AG09309 (cell line): Measurements from ENCODE around the gene SPINT4.
"Not testable (repeated sequence)": the region's sequence is repeated elsewhere in the genome, so short reads cannot be mapped to it uniquely, and the experiment has no call there.

Experiments
- DNase-seq: peaks from one replicate; pipeline ENCODE4 v3.0.0-alpha.2; 2010; ENCODE audit warnings: low read depth
- H3K4me3 ChIP-seq: 2 replicates; pipeline ENCODE4 v1.5.1; 2011; ENCODE audit warnings: mild to moderate bottlenecking, low read depth, low read length, moderate library complexity; ENCODE audit not compliant: control insufficient read depth
- TF ChIP-seq, protein P1 (sequence below): IDR thresholded peaks from 2 replicates; pipeline ENCODE4 v1.5.1; 2011; ENCODE audit warnings: mild to moderate bottlenecking, low read depth, low read length, inconsistent platforms; ENCODE audit not compliant: insufficient read depth, control insufficient read depth; ENCODE audit errors: missing control alignments

SPINT4 gene

DNA sequence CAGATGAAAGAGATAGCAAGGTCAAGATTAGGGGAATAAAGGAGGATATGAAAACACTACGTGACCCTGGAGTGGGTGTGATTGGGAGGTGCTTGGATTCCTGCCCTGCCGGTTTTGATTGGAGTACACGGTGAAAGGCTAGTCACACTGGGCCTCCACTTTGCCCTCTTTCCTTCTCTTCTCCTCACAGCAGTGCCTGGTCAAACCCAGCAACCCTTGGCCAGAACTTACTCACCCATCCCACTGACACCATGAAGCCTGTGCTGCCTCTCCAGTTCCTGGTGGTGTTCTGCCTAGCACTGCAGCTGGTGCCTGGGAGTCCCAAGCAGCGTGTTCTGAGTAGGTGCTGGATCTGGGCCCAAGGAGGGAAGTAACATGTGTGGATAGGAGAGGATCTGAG, 20.3 kb upstream of the SPINT4 start, which contains the start of gene WFDC13:
Gene WFDC13, plus strand, starts transcription at position 166 of the 400 bp plus-strand sequence. Its CDS starts 86 bp downstream, at position 252.
- DNase-seq = no peak

DNA sequence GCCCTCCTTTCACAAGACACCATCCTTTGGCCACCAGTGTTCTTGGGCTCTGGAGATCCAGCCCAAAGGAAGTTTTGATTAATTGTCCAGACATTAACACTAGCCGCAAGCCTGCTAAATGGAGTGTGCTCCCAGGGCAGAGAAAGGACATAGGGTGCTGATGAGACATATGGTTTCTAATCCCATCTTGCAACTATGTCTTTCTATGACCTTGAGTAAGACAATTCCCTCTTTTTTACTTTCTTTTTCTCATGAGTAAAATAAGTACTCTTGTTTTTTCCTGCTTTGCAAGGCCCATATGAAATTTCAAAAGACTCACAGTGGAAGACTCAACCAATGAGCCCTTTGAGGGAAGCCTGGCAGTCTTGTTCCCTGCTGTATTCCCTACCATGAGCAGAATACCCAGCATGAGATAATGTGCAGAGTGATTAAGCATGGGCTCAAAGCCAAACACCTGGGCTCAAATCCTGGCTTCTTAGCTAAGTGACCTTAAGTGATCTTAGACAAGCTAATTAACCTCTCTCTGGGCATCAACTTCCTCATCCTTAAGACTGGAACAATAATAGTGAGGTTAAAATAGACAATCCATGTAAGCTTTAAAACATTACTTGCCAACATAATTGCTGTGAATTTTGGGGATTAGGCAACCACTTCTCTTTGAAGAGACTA, 17.0 kb upstream of the SPINT4 start, which contains the start of gene WFDC10B:
Gene WFDC10B, minus strand, starts transcription at position 51 of the 669 bp plus-strand sequence. CDS start 19,027 bp downstream, outside the sequence.
- no peak for DNase-seq
- TF ChIP-seq, protein P1, sequence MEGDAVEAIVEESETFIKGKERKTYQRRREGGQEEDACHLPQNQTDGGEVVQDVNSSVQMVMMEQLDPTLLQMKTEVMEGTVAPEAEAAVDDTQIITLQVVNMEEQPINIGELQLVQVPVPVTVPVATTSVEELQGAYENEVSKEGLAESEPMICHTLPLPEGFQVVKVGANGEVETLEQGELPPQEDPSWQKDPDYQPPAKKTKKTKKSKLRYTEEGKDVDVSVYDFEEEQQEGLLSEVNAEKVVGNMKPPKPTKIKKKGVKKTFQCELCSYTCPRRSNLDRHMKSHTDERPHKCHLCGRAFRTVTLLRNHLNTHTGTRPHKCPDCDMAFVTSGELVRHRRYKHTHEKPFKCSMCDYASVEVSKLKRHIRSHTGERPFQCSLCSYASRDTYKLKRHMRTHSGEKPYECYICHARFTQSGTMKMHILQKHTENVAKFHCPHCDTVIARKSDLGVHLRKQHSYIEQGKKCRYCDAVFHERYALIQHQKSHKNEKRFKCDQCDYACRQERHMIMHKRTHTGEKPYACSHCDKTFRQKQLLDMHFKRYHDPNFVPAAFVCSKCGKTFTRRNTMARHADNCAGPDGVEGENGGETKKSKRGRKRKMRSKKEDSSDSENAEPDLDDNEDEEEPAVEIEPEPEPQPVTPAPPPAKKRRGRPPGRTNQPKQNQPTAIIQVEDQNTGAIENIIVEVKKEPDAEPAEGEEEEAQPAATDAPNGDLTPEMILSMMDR = no peak
- no peak within 1 kb of the TSS for H3K4me3 ChIP-seq

More for the DNA sequence above, 20.3 kb upstream of the SPINT4 start, which contains the start of gene WFDC13:
- H3K4me3 ChIP-seq = no peak within 1 kb of the TSS
- TF ChIP-seq, protein P1 = no peak

DNA sequence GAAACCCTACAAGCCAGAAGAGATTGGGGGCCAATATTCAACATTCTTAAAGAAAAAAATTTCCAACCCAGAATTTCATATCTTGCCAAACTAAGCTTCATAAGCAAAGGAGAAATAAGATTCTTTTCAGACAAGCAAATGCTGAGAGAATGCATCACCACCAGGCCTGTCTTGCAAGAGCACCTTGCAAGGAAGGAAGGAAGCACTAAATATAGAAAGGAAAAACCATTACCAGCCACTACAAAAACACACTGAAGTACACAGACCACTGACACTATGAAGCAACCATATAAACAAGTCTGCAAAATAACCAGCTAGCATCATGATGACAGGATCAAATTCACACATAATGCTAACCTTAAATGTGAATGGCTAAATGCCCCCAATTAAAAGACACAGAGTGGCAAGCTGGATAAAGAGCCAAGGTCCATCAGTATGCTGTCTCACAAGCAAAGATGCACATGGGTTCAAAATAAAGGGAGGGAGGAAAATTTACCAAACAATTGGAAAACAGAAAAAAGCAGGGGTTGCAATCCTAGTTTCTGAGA, 5.9 kb upstream of the SPINT4 start:
- not testable (repeated sequence) for DNase-seq, H3K4me3 ChIP-seq

DNA sequence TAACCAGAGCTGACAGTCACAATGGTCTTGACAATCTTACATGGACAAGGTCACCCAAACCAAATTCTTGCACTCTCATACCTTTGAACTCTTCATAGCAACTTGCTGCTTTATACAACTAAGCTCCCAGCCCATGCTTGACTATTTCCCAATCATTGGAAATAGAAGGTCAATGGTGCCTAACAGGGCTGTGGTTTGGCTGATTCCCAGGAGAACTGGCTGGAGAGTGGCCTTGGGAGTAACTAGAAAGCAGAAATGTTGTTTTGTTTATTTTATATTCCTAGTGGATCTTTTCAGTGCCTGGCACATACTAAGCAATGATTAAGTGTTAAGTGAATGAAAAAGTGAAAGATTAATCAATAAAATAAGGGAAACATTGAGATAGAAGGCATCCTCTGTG, 3.0 kb downstream of the SPINT4 start:
- TF ChIP-seq, protein P1 = no peak
- DNase-seq = no peak
- H3K4me3 ChIP-seq = no peak overlapping the region

DNA sequence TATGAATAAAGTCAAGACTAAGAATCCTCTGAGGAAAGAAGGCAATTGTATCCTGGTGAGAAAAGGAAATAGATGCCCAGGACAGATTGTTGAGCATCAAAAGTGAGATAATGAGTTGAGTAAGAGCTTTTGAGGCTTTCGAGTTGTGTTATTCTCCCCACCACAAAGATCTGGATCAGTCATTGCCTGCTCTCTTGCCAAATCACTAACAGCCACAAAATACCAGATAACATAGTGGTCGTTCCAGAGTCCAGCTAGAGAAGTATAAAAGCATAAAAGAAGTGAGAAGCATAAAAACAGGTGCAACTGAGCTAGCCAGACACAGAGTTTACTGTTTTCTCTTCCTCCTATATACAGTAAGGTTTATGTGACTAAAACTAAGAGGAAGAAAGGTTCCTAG, 4.9 kb downstream of the SPINT4 start:
- DNase-seq = no peak
- no peak overlapping the region for H3K4me3 ChIP-seq
- TF ChIP-seq, protein P1 = no peak

DNA sequence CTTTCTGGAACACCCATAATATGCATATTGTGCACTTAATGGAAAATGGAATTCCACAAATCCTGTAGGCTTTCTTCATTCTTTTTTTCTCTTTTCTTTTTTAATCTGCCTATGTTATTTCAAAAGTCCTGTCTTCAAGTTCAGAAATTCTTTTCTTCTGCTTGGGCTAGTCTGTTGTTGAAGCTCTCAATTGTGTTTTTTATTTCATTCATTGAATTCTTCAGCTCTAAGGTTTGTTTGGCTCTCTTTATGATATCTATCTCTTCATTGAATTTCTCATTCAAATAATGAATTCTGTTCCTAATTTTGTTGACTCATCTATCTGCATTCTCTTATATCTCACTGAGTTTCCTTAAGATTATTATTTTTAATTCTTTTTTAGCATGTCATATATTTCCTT, 10.1 kb downstream of the SPINT4 start:
- no peak overlapping the region for H3K4me3 ChIP-seq
- no peak for DNase-seq
- TF ChIP-seq, protein P1 = no peak

DNA sequence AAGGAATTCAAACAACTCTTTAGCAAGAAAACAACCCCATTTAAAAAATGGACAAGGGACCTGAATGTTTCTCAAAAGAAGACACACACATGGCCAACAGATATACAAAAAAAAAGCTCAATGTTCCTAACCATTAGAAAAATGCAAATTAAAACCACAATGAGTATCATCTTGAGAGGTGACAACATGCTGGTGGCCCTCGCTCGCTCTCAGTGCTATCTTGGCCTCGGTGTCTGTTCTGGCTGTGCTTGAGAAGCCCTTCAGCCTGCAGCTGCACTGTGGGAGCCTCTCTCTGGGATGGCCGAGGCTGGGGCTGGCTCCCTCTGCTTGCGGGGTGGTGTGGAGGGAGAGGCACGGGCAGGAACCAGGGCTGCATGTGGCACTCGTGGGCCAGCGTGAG, 13.4 kb downstream of the SPINT4 start:
- TF ChIP-seq, protein P1 = no peak
- DNase-seq = no peak
- no peak overlapping the region for H3K4me3 ChIP-seq
